ENCODE results near the gene FLT1.

The FLT1 gene

DNA sequence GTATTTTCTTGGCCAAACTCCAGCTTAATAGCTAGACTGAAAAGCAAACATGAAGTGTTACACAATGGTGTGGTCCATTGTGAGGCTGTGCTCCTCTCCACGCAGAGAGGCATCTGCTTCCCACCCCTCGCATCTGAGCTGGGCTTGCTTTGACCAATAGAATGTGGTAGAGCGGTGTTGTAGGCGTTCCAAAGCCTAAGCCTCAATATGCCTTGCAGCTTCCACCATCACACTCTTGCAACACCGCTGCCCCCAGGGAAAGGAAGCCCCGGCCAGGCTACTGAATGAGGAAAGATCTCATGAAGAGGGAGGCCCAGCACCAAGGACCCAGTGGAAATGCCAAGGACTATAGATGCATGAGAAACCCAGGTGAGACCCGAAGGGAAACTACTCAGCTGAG, 9.4 kb downstream of the FLT1 start:
- DNase-seq (ENCODE audit: low read depth) = no peak

DNA sequence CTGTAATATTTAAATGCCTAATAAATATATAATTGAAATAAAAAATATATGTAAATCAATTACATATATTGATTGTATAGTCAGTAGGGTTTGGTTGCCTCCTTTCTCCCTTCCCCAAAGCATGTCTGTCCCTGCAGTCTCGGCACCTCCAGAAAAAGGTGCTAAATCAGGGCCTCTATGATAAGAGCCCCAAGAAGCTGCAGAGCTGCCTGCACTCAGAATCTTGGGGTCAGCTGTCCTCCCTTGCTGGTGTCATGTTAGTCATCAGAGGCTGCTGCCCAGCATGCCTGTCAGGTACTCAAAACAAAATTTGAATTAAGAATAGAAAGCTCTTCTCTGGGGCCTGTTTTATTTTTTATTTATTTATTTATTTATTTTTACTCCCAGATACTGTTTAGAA, 9.8 kb downstream of the FLT1 start:
- no peak for DNase-seq (ENCODE audit: low read depth)

DNA sequence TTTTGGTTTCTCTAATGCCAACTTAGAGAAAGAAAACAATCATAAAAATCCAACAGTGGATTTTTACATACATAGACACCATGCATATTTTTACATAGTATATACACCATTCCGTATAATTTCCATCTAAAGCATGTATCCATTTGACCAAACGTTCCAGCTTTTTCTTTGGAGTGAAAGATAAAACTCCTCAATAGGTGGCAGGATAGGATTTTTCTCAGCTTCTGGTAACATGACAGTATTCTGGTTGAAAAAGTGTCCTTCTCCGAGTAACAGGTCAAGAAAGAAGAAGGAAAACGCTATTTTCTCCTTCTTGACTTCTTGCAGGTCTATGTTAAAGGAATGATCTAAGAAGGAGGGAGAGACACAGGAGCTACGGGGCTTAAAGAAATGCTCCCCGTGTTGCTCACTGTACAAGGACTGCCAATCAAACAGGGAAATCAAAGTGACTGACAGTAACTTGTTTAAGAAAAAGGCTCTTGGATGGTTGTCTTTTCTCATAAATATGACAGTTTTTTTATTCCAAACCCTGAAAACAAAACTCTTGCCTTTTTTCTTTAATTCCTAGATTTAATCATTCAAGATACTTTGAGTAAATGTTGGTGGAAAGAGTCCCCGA, 11.5 kb downstream of the FLT1 start:
- no peak for DNase-seq (ENCODE audit: low read depth)

DNA sequence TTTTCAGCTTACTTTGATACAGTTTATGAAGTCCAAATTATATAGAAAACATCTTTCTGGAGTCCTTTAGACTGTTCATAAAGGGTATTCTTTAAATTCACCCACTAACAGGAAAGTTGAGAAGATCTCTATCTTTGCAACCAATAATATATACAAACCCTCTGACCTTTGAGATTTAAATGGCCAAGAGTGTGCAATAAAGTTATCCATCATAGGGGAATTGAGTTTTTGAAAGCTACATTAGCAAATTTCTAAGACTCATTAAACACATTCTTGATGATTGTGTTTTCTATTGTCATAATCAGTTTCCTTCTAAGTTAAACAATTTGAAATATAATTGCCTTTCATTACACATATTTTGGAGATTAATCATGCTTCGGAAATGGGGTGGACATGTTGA, 15.9 kb downstream of the FLT1 start:
- DNase-seq (ENCODE audit: low read depth) = no peak

DNA sequence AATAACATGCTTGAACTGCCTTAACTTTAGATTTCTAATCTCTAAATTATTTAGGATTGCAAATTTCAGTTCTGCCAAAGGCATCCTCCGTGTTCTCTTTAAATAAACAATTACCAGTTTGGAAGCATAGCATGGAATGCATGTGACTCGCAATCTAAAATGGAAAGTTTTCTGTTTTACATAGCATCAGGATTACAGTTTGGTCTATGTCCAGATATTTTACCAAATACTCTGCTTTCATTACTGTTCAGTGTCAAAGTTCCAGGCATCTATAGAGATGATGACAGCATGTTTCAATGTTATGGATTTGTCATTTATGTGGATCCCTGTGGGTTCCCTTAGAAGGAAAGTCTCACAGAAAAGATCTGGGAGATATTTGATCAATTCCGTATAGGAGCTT, 16.8 kb downstream of the FLT1 start:
- no peak for DNase-seq (ENCODE audit: low read depth)

DNA sequence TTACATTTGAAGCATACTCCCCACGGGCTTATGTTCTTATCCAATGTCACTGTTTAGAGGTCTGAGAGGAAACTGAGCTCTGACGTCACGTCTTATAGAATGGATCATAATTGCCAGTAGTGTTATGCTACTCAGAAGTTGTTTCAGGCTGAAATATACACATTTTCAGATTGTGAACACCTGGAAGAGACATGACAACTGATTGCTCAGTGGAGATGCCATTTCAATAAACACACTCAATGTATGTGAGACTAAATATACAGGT, 17.3 kb downstream of the FLT1 start:
- no peak for DNase-seq (ENCODE audit: low read depth)

DNA sequence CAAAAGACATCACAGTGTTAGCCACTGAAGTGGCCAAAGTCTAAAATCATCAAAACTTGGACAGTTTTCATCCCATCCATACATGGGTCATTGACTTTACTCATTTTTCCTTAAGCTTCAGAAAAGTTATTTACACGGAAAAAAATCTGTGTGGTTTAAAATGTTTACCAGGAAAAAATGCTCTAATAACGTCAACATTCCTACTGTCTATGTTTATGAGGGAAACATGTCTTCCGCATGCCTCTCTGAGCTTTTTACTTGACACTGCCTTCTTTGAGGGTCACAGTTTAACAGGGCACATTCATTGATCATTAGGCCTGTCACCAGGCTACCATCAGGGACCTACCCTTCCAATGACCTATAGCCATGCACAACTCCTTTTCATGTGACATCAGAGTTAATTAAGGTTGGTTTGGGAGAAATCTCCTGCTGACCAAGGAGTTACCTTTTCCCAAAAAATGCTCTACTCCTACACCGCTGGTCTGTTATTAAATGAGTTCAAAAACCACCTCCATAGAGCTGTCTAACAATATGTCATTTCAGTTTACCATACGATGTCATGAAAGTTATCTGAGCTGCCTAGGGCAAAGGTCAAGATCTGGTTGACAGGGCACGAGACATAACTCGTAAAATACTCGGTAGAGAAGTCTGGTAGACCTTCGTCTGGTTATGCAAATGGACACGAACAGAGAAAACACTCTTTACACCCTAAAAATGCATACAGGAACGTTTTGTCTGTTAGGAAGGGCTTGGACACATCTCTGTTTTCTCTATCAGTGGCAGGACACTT, 17.8 kb downstream of the FLT1 start:
- DNase-seq (ENCODE audit: low read depth) = no peak

DNA sequence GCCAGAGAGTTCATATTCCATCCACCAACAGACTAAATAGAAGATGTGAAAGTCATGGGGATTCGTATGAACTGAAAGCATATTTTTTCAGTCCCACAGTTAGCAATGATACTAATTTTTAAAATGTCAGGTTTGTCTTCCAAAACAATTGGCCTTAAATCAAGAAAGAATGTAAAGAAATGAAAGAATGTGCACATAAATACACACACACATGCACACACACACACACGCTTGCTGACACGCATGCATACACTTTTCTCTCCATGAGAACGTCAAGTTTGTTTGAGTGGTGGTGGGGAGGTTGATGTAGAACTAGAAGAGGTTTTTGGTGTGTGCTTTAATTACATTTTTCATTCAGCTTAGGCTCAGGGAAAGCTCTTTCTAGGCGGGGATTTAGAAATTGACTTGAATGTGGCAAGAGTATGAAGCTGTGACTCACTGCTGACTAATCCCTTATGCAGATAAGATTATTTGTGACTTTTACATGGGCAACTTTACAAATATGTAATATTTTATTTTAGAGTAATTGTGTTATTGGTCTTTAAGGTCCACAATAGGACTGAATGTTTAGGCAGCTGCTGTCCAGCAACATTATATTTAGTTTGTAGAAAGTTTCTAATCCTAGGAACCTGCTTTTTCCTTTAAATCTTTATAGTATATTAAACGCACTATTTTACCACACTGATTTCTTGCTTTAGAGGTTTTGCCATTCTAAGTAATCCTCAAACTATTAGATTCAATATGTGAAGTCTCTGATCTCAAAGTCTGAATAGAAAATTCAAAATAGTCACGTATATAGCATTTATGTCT, 18.8 kb downstream of the FLT1 start:
- DNase-seq (ENCODE audit: low read depth) = no peak

DNA sequence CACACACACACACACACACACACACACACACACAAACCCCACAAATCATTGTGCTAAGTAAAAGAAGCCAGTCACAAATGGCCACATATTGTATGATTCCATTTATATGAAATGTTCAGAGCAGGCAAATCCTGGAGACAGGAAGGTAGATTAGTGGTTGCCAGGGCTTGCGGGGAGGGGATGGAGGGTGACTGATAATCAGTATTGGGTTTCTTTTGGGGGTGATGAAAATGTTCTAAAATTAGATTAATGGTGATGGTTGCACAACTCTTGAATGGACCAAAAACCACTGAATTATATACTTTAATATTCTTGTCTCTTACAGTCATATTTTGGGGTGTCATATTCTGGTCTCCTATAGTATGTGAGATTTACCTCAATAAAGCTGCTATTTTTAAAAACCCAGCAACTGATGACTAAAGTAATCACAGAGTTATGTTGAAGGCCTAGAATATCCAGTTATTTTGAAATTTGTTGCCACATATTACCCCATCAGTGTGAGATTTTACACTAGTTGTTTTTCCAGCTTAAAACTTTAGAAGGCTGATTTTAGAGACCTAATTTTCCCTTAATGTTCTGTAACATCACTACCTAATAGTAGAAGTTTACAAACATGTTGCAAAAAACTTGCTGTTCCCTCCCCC, 20.3 kb downstream of the FLT1 start:
- no peak for DNase-seq (ENCODE audit: low read depth)

DNA sequence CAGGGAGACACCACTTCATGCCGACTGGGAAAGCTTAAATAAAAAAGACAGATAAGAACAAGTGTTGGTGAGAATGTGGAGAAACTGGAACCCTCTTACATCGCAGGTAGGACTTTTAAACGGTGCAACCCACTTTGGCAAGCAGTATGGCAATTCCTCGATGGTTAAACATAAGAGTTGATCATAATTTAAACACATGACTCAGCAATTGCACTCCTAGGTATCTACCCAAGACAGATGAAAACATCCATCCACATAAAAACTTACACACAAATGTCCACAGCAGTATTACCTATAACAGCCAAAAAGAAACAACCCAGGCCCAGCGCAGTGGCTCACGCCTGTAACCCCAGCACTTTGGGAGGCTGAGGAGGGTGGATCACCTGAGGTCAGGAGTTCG, 21.9 kb downstream of the FLT1 start:
- no peak for DNase-seq (ENCODE audit: low read depth)

DNA sequence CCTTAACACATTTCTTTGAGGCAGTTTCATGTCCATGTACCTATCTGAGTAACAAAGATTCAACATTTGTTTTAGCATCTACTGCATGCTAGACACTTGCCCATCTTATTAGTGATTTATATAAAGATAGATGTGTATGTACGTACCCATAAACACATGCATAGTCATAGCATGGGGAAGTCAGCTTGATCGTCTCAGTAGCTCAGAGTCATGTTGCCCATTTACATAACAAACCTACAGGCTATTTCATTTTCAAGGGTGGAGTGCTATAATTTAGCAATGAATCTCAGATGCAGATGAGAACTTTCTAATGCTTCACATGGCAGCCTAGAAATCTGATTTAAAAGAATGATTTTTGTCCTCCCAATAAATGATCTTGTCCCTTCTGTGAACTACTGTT, 23.5 kb downstream of the FLT1 start:
- DNase-seq (ENCODE audit: low read depth) = no peak

DNA sequence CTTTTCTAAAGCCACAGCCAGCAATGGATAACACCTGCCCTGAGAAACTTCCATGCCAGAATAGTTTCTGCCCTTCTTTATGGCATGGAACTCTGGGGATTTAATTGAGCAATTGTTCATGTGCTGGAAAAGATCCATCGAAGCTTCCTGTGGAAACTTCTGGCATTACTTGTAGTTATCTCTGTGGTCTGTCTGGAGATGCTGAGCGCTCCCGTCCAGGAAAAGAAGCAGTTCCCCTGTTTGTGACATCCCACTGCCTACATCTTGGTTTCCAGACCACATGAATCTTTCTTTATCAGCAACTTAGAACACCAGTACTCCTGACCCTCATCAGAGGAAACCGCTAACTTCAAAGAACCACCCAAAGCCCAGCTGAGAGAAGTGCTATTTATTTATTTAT, 24.6 kb downstream of the FLT1 start:
- no peak for DNase-seq (ENCODE audit: low read depth)

DNA sequence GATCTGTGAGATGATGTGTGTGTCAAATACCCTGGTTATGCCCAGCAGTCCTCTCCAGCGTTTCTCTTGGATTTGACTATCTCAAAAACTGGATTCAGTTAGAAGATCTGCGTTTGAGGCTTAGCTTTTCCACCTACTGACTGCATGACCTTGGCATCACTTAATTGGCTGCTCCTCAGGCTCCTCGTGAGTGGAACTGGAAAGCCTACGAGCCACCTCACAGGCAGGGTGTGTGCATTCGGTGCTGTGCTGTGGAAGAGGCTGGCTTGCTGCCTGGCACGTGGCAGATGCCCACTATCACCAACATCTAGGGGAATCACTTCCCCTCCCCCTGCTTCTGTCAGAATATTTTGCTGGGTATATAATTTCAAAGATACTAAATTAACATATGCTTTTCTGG, 25.6 kb downstream of the FLT1 start:
- no peak for DNase-seq (ENCODE audit: low read depth)

DNA sequence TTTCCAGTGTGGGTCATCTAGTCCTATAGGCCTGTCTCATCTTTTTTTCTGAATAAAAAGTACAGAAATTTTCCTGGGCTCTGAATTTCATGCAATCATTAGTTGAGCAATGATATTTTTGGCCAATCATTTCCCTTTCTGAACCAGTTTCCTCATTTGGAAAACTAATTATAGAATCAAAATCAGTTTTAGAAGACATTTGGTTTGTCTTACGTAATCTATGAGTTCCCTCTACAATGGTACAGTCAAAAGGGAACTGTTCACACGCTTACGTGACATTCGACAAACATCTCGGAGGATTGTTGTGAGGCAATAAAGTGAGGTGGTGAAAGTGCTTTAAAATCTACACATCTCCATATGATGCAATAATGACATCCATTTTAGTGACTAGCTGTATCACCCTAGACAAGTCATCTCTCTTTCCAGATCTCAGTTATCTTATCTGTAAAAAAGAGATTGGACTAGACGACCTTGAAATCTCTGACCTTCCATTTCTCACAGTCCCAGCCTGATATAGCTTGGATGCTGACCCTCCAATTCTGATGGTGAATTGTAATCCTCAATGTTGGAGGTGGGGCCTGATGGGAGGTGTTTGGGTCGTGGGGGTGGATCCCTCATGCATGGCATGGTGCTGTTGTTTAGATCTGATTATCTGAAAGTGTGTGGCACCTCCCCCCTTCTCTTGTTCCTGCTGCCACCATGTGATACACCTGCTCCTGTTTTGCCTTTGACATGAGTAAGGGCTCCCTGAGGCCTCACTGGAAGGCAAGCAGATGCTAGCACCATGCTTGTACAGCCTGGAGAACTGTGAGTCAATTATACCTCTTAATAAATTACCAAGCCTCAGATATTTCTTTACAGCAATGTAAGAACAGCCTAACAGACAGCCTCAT, 26.7 kb downstream of the FLT1 start:
- DNase-seq (ENCODE audit: low read depth) = no peak

DNA sequence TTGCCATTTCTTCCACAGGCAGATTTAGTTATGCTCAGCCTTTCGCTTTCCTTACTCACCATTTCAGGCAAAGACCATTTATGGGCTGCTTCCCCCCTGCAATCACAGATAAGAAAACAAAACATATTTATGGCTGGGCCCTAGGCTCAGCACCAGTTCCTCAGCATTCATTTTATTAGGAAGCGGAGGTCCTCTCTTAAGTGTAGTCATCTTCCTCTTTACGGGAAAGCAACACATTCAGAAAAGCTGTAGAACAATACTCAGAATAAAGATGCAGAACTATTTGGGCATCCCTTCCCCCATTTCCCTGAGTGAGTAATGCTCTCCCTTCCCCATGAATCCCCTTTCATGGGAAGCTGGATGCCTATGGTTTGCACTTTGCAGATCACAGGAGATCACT, 27.9 kb downstream of the FLT1 start:
- no peak for DNase-seq (ENCODE audit: low read depth)

DNA sequence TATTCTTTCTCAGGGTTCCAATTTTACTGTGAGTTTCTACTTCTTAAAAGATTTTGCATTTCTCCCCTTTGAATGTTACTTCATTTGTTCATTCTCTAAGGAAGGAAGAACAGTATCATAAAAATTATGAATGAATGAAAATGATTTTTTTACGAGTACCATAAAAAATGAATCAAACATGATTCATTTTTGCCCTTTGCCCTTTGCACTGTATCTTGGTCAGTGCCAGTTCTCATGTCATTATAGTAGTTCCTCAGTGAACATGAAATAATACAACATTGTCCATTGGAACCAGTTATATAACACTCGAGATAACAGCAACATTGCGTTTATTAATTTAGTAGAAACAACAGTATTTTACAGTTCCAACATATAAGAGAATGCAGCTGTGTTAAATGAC, 28.8 kb downstream of the FLT1 start:
- no peak for DNase-seq (ENCODE audit: low read depth)

DNA sequence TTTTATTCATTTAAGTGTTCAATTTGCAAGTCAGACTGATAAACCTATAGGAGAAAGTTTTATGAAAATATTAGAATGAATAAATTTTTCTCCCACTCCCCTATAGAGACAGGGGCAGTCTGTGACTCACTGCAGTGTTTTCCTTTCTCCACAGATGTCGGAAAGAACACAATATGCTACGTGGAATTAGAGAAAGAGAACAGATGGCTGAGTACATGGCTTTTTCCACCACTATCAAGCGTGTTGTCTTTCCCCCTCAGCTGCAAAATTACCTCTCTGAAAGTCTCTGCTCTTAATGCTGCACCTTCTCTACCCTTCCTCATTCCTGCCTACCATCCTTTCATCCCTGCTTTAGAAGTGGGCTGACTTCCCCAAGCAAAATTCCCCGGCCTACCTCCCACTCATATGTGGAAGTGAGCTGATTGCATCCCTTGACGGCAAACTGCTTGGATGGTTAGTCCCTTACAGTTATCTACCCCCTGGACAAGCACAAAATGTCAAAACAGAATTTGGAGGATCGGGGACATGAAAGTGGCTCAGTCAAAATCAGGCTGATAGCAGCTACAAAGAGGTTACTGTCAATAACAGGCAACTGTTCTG, 30.0 kb downstream of the FLT1 start:
- no peak for DNase-seq (ENCODE audit: low read depth)

DNA sequence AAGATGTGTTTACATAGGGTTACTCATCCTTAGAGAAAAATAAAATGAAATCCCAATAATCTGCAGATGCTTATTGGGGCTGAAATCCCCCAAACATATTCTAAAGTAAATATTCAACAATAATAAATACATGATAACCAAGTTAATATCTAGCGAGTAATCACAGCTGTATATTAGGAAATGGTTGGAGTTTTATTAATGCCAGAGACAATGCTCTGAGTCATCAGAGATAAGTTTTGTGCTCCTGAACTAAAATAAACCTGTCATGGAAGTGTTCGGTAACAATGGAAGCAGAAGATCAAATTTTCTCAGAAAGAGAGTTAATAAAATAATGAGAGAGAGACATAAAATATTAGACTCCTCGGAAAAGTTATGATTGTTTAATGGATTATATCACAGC, 31.4 kb downstream of the FLT1 start:
- no peak for DNase-seq (ENCODE audit: low read depth)

DNA sequence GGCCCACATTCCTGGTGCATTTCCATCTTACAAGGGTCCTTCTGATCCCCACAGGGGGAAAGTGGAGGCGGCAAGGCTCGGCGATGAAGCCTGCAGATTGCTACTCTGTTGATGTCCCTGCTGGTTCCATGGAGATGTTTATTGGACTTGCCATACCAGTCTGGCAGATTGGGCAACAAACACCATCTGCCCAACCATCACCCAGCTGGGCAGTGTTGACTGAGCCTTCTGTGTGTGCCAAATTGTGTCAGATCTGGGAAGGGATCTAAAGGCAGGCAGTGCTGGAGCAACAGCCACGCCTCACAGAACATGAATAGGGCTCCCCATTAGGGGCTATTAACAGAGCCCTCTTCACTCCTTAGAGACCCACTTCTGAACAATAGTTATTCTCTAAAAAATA, 35.0 kb downstream of the FLT1 start:
- DNase-seq (ENCODE audit: low read depth) = no peak

DNA sequence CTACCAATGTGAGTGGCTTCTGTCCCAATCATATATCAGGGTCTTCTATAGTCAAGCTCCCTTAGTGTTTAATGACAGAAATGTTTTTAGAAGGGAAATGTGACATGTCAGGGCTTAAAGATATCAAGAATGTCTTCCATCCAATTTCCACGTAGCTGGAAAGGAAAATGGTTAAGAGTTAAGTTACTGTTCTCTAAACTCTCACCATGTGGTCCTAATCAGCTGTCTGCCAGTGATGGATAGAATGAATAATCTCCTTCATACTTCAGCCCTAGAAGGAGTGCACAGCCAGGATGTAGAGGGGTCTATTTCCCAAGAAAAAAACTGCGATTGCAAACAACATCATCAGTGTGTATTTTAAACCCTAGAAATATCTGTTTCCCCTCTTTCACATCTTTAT, 36.3 kb downstream of the FLT1 start:
- DNase-seq (ENCODE audit: low read depth) = no peak

DNA sequence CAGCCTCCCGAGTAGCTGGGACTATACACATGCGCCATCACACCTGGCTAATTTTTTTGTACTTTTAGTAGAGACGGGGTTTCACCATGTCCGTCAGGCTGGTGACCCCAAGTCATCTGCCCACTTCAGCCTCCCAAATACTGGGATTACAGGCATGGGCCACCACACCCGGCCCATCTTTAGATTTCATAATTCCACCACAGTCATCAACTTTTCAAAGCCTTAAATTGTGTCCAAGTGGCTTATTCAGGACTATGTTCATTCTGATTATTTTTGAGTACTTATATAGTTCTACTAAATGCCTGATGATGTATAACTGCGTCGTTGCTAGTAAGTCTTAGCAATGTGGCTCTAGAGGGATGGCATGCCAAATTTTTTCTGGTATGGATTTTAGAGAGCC, 36.9 kb downstream of the FLT1 start:
- no peak for DNase-seq (ENCODE audit: low read depth)

DNA sequence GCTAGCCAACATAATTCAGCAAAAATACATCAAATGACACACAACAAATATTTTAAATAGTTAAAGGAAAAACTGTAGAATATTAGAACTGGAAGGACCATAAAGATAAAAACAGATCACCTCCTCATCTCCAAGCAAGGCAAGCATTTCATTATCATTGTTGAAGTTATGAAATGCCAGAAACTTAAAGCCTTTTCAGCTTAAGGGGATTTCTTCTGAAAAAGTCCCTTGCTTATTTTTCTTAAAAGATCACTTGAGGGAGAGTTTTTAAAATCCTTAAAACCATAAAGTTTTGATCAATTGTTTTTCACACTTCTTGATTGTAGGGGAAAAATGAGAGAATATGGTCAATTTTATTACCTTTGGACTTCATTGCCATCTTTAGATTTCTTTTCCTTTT, 37.4 kb downstream of the FLT1 start:
- no peak for DNase-seq (ENCODE audit: low read depth)
